Keratinocyte (primary cell): Measurements from ENCODE around the gene MAGEB1. TPM values are rescaled to one million over a fixed set of nuclear protein-coding genes. Genes with fewer than 3 reads are reported as not detected.

ENCODE experiments used
- DNase-seq: peaks from one replicate; pipeline ENCODE4 v3.0.0-alpha.2; 2011; ENCODE audit warnings: low read depth, missing footprints, low spot score
- FAIRE-seq: peaks from 2 replicates; lab custom pipeline; 2011; peaks lifted over from hg19 to GRCh38; lab: Jason Lieb, UNC
- H2AFZ ChIP-seq: 2 replicates; pipeline ENCODE4 v1.6.0; 2012; ENCODE audit warnings: low read length, control low read depth, inconsistent platforms; ENCODE audit not compliant: control insufficient read depth
- H3K27ac ChIP-seq: 2 replicates; pipeline ENCODE4 v1.5.1; 2011; ENCODE audit warnings: low read length; ENCODE audit not compliant: control insufficient read depth, insufficient read depth
- H3K27me3 ChIP-seq: 3 replicates; pipeline ENCODE4 v1.6.0; 2011; ENCODE audit warnings: low read length; ENCODE audit not compliant: control insufficient read depth, insufficient read depth; ENCODE audit errors: extremely low read depth
- H3K36me3 ChIP-seq, 2 experiments: 2 replicates in 1 of 2; 3 replicates in 1 of 2; pipeline ENCODE4 v1.5.1; 2011; ENCODE audit warnings: low read length in 2 of 2, mild to moderate bottlenecking in 1 of 2; ENCODE audit not compliant: control insufficient read depth in 2 of 2, insufficient read depth in 2 of 2; ENCODE audit errors: extremely low read depth in 1 of 2
- H3K4me1 ChIP-seq: 3 replicates; pipeline ENCODE4 v1.5.1; 2011; ENCODE audit warnings: low read length; ENCODE audit not compliant: control insufficient read depth, insufficient read depth; ENCODE audit errors: extremely low read depth
- H3K4me2 ChIP-seq: 3 replicates; pipeline ENCODE4 v1.6.0; 2011; ENCODE audit warnings: low read depth, low read length; ENCODE audit not compliant: control insufficient read depth, insufficient read depth; ENCODE audit errors: extremely low read depth
- H3K4me3 ChIP-seq, 3 experiments: fragments of 200-600 bp in 1 of 3; sonication (generic) in 1 of 3; 2 replicates in 2 of 3; 3 replicates in 1 of 3; pipeline ENCODE4 v1.5.1; 2011 to 2016; ENCODE audit warnings: low read length in 3 of 3, mild to moderate bottlenecking in 3 of 3, control low read depth in 2 of 3, inconsistent platforms in 1 of 3, low read depth in 1 of 3, mixed read lengths in 1 of 3, mixed run types in 1 of 3, moderate library complexity in 1 of 3; ENCODE audit not compliant: control insufficient read depth in 2 of 3, insufficient read depth in 2 of 3; ENCODE audit errors: extremely low read depth in 1 of 3
- H3K79me2 ChIP-seq: 2 replicates; pipeline ENCODE4 v1.6.0; 2012; ENCODE audit warnings: low read length; ENCODE audit not compliant: control insufficient read depth, insufficient read depth
- H3K9ac ChIP-seq: 3 replicates; pipeline ENCODE4 v1.6.0; 2011; ENCODE audit warnings: low read length; ENCODE audit not compliant: control insufficient read depth, insufficient read depth; ENCODE audit errors: extremely low read depth
- H3K9me1 ChIP-seq: 3 replicates; pipeline ENCODE4 v1.6.0; 2011; ENCODE audit warnings: low read length; ENCODE audit not compliant: control insufficient read depth, insufficient read depth; ENCODE audit errors: extremely low read depth
- H3K9me3 ChIP-seq: 2 replicates; pipeline ENCODE4 v1.5.1; 2012; ENCODE audit warnings: low read depth, low read length; ENCODE audit not compliant: control insufficient read depth
- H4K20me1 ChIP-seq: 3 replicates; pipeline ENCODE4 v1.6.0; 2011; ENCODE audit warnings: low read length; ENCODE audit not compliant: control insufficient read depth, insufficient read depth; ENCODE audit errors: extremely low read depth
- EZH2 ChIP-seq: IDR thresholded peaks from one replicate; pipeline ENCODE4 v1.6.1; 2012; ENCODE audit warnings: inconsistent platforms, mild to moderate bottlenecking, low read length, moderate library complexity
- dilution Hi-C: fragments of 300-500 bp; cut with MboI; formaldehyde crosslinking; loops from one replicate; pipeline ENCODE4 v1.7.0; 2020; ENCODE audit warnings: low sequenced_read_pairs; ENCODE audit not compliant: extremely low pct_ligation_motif_present
- polyA plus RNA-seq, 5 experiments: library from polyadenylated mRNA; depleted of rRNA in 3 of 5; stranded (reverse) in 3 of 5; stranded (forward) in 1 of 5; unstranded in 1 of 5; fragments of >200 nt; gene quantifications; 1 replicate in 1 of 5; 2 replicates in 3 of 5; 3 replicates in 1 of 5; pipeline versions ENCODE4 v1.2.1 to v1.2.3, GENCODE V29; 2011 to 2012; ENCODE audit warnings: missing spikeins in 2 of 5, low read depth in 1 of 5, low replicate concordance in 1 of 5
- TF ChIP-seq, protein P1 (sequence below), 3 experiments: IDR thresholded peaks in 1 of 3; conservative IDR thresholded peaks in 1 of 3; optimal IDR thresholded peaks in 1 of 3; 2 replicates in 2 of 3; 3 replicates in 1 of 3; pipeline versions ENCODE3 to v1.5.1; 2011; ENCODE audit warnings: low read length in 3 of 3, mild to moderate bottlenecking in 3 of 3, moderate library complexity in 2 of 3, control low read depth in 1 of 3, inconsistent platforms in 1 of 3; ENCODE audit not compliant: insufficient read depth in 2 of 3; ENCODE audit errors: extremely low read depth in 1 of 3

MAGEB1 gene
- polyA plus RNA-seq, 1 donor (not counting 4 experiments of a cell fraction or from before 2014, with no cell fraction given): not detected

DNA sequence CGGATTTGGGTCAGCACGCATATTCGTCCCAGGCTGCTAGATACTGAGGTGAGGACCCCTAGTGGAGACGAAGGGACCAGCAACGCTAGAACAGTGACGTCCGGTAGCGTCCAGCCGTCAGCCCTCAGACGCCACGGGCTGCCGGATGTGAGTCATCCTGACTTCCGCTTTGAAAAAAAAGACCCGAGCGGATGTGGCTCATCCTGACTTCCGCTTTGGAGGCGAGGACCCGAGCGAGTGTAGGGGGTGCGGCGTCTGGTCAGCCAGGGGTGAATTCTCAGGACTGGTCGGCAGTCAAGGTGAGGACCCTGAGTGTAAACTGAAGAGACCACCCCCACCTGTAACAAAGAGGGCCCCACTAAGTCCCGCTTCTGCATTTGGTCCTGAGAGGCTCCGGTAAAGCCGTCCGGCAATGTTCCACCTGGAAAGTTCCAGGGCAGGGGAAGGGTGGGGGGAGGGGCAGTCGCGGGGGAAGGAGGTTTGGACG, 31.5 kb upstream of the MAGEB1 start, which contains the start of gene MAGEB2:
TSS of gene MAGEB2 (plus strand) at position 207 of the 487 bp plus-strand sequence. CDS start 3,018 bp downstream, outside the sequence.
- H3K27ac ChIP-seq: no peak within 1 kb of the TSS
- no peak within 1 kb of the TSS for H3K4me2 ChIP-seq
- FAIRE-seq: no peak
- H3K9ac ChIP-seq: no peak within 1 kb of the TSS
- DNase-seq: no peak
- H3K79me2 ChIP-seq: no peaks in the 10 kb centered on the region
- H2AFZ ChIP-seq: no peak within 1 kb of the TSS
- no peak within 1 kb of the TSS for H3K4me3 ChIP-seq
- dilution Hi-C loops: no loop called here
- no peak for TF ChIP-seq EZH2
- TF ChIP-seq, protein P1, sequence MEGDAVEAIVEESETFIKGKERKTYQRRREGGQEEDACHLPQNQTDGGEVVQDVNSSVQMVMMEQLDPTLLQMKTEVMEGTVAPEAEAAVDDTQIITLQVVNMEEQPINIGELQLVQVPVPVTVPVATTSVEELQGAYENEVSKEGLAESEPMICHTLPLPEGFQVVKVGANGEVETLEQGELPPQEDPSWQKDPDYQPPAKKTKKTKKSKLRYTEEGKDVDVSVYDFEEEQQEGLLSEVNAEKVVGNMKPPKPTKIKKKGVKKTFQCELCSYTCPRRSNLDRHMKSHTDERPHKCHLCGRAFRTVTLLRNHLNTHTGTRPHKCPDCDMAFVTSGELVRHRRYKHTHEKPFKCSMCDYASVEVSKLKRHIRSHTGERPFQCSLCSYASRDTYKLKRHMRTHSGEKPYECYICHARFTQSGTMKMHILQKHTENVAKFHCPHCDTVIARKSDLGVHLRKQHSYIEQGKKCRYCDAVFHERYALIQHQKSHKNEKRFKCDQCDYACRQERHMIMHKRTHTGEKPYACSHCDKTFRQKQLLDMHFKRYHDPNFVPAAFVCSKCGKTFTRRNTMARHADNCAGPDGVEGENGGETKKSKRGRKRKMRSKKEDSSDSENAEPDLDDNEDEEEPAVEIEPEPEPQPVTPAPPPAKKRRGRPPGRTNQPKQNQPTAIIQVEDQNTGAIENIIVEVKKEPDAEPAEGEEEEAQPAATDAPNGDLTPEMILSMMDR (optimal IDR thresholded peaks at IDR 0.05 in 1 of 3, IDR thresholded peaks at IDR 0.05 in 1 of 3, conservative IDR thresholded peaks at IDR 0.05 in 1 of 3; ENCODE audit: extremely low read depth in 1 of 3, insufficient read depth in 2 of 3, low read length in 3 of 3): no peak
- no peaks in the 10 kb centered on the region for H3K4me1 ChIP-seq
- H3K36me3 ChIP-seq: no peaks in the 10 kb centered on the region
- no peaks in the 10 kb centered on the region for H3K9me1 ChIP-seq
- no peaks in the 10 kb centered on the region for H4K20me1 ChIP-seq
- H3K27me3 ChIP-seq: no peaks in the 10 kb centered on the region
- peaks cover 2% of the 10 kb centered on the region for H3K9me3 ChIP-seq

DNA sequence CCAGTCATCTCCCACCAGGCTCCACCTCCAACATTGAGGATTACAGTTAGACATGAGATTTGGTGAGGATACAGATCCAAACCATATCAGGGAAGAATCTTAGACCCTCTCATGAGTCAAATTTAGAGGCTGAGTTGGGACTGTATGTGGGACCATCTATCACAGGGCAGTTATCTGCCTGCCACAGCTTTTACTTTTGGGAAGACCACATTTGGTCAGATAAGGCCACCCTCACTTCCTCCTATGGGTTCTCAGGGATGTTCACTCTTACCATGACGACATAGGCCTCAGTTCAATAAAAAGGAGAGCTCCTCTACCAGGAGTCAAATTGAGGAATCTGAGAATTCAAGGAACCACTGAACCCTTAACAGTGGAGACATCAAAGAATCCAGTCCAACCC, 29.5 kb upstream of the MAGEB1 start:
- Histone ChIP-seq H3K79me2 (no peaks in the 10 kb centered on the region), H3K4me1 (no peaks in the 10 kb centered on the region), H3K4me3 (no peak overlapping the region), H3K27me3 (no peaks in the 10 kb centered on the region), H4K20me1 (no peaks in the 10 kb centered on the region), H3K27ac (no peak overlapping the region), H3K9me1 (no peaks in the 10 kb centered on the region), H2AFZ (no peak overlapping the region), H3K9ac (no peak overlapping the region), H3K36me3 (no peaks in the 10 kb centered on the region), H3K4me2 (no peak overlapping the region), H3K9me3 (peaks cover 2% of the 10 kb centered on the region)
- DNase-seq (no peak), FAIRE-seq (no peak)
- dilution Hi-C loops: no loop called here
- TF ChIP-seq, protein P1 (optimal IDR thresholded peaks at IDR 0.05 in 1 of 3, IDR thresholded peaks at IDR 0.05 in 1 of 3, conservative IDR thresholded peaks at IDR 0.05 in 1 of 3; ENCODE audit: extremely low read depth in 1 of 3, insufficient read depth in 2 of 3, low read length in 3 of 3): no peak
- no peak for TF ChIP-seq EZH2
